GM12892 (cell line): ENCODE data around the gene CLN6.

ENCODE experiments used
- POLR2A ChIP-seq: IDR thresholded peaks from 2 replicates; pipeline ENCODE4 v1.6.1; 2011; ENCODE audit warnings: low read depth, low read length, control low read depth
- POLR2AphosphoS5 ChIP-seq: IDR thresholded peaks from 2 replicates; pipeline ENCODE4 v1.6.1; 2011; ENCODE audit warnings: low read depth, low read length, control low read depth

DNA sequence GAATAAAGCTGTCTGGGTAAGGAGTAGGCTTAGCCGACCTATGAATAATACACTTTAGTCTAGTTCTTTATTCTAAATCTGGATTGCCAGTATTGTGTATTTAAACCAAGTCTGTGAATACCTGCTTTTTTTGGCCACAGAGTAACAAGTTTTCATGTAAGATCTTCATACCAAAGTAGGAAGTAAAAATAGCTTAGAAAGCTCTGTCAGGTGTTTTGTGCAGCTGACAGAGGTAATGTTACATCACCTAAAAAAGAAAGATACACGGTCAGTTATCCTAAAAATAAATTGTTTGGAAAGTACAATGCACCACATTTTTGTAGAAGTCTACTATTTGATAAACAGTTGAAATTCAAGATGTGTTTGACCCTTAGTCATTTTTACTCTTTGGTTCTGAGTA is 40.9 kb downstream of the CLN6 start:
- TF ChIP-seq POLR2A = no peak
- no peak for TF ChIP-seq POLR2AphosphoS5
